Aorta (tissue), 5 donors: ENCODE measurements around the gene RIMS1. TPM values are rescaled to one million over a fixed set of nuclear protein-coding genes. Genes with fewer than 3 reads are reported as not detected.
"Not testable (repeated sequence)": the region's sequence is repeated elsewhere in the genome, so short reads cannot be mapped to it uniquely, and the experiment has no call there.

ENCODE experiments used
- ATAC-seq: fragments of 200-7000 bp; cut with Tn5 transposase; one replicate; pipeline ENCODE4 v1.9.1; 2022; ENCODE audit warnings: moderate library complexity; ENCODE audit not compliant: low FRiP score
- DNase-seq, 2 donors: peaks; one replicate each; pipeline ENCODE4 v3.0.0-alpha.2; 2020
- H3K27ac ChIP-seq, 2 donors: one replicate each; pipeline ENCODE4 v1.5.1; 2013; ENCODE audit warnings: low read length in 2 of 2, mild to moderate bottlenecking in 2 of 2, moderate library complexity in 2 of 2, control low read depth in 1 of 2, inconsistent platforms in 1 of 2, low read depth in 1 of 2
- H3K27me3 ChIP-seq, 2 donors: one replicate each; pipeline ENCODE4 v1.6.1; 2013; ENCODE audit warnings: control low read depth in 1 of 2, low read length in 1 of 2, mild to moderate bottlenecking in 1 of 2, moderate library complexity in 1 of 2; ENCODE audit not compliant: insufficient read depth in 2 of 2, control insufficient read depth in 1 of 2
- H3K36me3 ChIP-seq, 2 donors: one replicate each; pipeline ENCODE4 v1.6.1; 2013; ENCODE audit warnings: control low read depth in 1 of 2, low read length in 1 of 2, mild to moderate bottlenecking in 1 of 2; ENCODE audit not compliant: insufficient read depth in 2 of 2, control insufficient read depth in 1 of 2
- H3K4me1 ChIP-seq, 2 donors: one replicate each; pipeline ENCODE4 v1.6.1; 2013; ENCODE audit warnings: low read length in 2 of 2, control low read depth in 1 of 2, mild to moderate bottlenecking in 1 of 2, moderate library complexity in 1 of 2; ENCODE audit not compliant: insufficient read depth in 2 of 2, control insufficient read depth in 1 of 2
- H3K4me3 ChIP-seq, 2 donors: one replicate each; pipeline ENCODE4 v1.5.1; 2013; ENCODE audit warnings: low read length in 2 of 2, control low read depth in 1 of 2, mild to moderate bottlenecking in 1 of 2
- H3K9me3 ChIP-seq: one replicate; pipeline ENCODE4 v1.6.1; 2013; ENCODE audit warnings: mild to moderate bottlenecking, low read length; ENCODE audit not compliant: control insufficient read depth
- WGBS, 2 donors: extraction: QIAGEN DNeasy Blood & Tissue Kit; methylation state at CpG; one replicate each; pipeline ENCODE4 v1.1.7; 2013; 5-methylcytosine and 5-hydroxymethylcytosine counted together
- intact Hi-C, 2 donors: fragments of 100-400 bp; cut with DNase I; formaldehyde crosslinking; loops; one replicate each; pipeline versions ENCODE4 v1.14.2 to v1.15.0; 2022
- polyA plus RNA-seq, 2 donors: library from polyadenylated mRNA; stranded (reverse); fragments of 200-250 nt; gene quantifications; one replicate each; pipeline ENCODE4 v1.2.3, GENCODE V29; 2013
- total RNA-seq, 2 donors: library from RNA; stranded (reverse); fragmentation: NEBNext Ultra II Directional; extraction: Animal tissue kit (Norgen Biotek cat#: 25700); gene quantifications; one replicate each; pipeline ENCODE4 v1.2.1, GENCODE V29; 2021
- donor health status: healthy with polysubstance abuse.
- donor health status: Bipolar disorder and iron deficiency.
- donor health status: DM: no; HTN: no; CAD: no.
- donor health status: DM: no; HTN: no; CAD: no.
- donor health status: DM: yes; HTN: yes; CAD: no.

RIMS1 gene
- total and polyA plus RNA-seq, 4 donors, result under 0.01 to 5.7 (median 4.8) TPM; not detected in 1

DNA sequence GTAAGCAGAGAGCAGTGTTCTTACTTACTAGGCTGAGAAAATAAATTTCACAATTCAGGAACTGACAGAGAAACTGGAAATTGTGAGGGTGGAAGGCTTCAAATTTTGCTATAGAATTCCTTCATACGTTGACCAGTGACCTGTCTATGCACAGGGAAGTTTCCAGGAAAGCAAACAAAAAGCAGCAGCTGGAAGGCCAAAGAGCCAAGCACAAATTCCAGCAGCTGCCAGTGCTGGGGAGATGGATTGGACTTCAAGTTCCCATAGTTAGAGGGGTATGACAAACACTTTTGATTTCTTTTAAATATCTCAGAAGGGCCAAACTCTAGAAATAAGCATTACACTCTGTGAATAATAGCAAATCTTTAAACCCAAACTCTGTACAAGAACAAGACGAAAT lies 436.4 kb downstream of the RIMS1 start:
- intact Hi-C loops, result no loop called here
- Histone ChIP-seq H3K4me1 (no peaks in the 10 kb centered on the region), H3K27me3 (no peaks in the 10 kb centered on the region), H3K36me3 (no peaks in the 10 kb centered on the region), H3K4me3 (no peak overlapping the region), H3K27ac (no peak overlapping the region), H3K9me3 (no peaks in the 10 kb centered on the region)
- 23 to 27% methylated on average over 2 of the region's 2 CpGs for WGBS, 2 donors
- no peak for DNase-seq
- ATAC-seq, result no peak

DNA sequence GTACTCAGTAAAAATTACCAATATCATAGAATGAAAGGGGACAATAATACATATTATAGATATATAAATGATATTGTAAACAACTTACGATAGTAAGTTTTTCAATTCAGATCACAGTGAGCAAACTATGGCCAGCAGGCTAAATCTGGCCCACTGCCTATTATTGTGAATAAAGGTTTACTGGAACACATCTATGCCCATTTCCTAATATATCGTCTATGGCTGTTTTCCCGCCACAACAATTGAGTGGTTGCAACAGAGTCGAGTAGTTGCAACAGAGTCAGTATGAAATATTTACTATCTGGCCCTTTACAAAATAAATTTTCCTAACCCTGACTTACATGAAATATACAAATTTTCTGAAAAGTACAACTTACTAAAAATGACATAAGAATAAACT lies 438.2 kb downstream of the RIMS1 start:
- no peak overlapping the region for H3K27ac ChIP-seq
- no peaks in the 10 kb centered on the region for H3K27me3 ChIP-seq
- intact Hi-C loops, result no loop called here
- H3K4me3 ChIP-seq, result no peak overlapping the region
- DNase-seq, result no peak
- WGBS, 2 donors, result 71 to 85% methylated on average over 4 of the region's 4 CpGs
- no peaks in the 10 kb centered on the region for H3K36me3 ChIP-seq
- no peaks in the 10 kb centered on the region for H3K4me1 ChIP-seq
- no peak for ATAC-seq
- H3K9me3 ChIP-seq, result no peaks in the 10 kb centered on the region

DNA sequence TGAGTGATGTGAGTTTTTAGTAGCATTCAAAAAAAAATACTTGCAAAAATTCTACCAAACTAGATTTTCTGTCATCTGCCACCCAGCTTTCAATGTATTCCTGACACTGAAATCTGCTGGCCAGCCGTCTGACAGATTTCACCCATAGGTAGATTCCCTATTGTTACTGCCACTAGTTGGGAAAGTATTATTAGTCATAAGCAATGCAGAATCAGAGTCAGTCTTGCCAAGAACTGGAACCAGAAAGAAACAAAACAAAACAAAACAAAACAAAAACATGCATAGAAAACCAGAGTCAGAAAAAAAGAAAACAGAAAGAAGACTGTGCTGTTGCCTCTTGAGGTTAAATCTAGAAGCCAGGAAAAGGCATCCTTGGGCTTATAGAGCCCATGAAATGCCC lies 442.4 kb downstream of the RIMS1 start:
- Histone ChIP-seq H3K27ac (no peak overlapping the region), H3K4me1 (no peaks in the 10 kb centered on the region), H3K9me3 (no peaks in the 10 kb centered on the region), H3K36me3 (no peaks in the 10 kb centered on the region), H3K4me3 (no peak overlapping the region), H3K27me3 (no peaks in the 10 kb centered on the region)
- DNase-seq (no peak), ATAC-seq (no peak)
- WGBS, 2 donors, result 39 to 68% methylated on average over 1 of the region's 1 CpG
- intact Hi-C loops, result no loop called here

DNA sequence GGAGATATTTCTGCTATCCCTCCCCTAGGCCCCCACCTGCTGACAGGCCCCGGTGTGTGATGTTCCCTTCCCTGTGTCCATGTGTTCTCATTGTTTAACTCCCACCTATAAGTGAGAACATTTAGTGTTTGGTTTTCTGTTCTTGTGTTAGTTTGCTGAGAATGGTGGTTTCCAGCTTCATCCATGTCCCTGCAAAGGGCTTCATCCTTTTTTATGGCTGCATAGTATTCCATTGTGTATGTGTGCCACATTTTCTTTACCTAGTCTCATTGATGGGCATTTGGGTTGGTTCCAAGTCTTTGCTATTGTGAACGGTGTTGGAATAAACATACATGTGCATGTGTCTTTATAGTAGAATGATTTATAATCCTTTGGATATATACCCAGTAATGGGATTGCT lies 448.9 kb downstream of the RIMS1 start:
- intact Hi-C loops, ATAC-seq: not testable (repeated sequence)

DNA sequence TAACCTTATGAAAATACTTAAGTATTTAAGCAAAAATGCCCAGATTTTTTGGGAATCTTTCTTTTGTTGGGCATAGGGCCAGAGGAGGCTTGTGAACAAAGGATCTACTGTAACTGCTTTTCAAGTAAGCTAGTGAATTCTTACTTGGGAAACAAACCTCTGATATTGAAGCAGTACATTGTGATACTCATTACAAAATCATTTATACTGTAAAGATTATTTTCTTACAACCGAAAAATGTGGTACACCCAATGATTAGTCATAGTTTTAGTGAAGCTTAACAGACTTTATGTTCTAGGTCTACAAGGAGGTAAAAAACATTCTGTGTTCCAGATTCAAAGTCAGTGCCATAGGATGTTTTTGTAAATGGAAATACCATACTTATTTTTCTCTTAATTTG lies 462.6 kb downstream of the RIMS1 start:
- 48 to 58% methylated on average over 1 of the region's 1 CpG for WGBS, 2 donors
- intact Hi-C loops, result no loop called here
- no peak for DNase-seq
- Histone ChIP-seq H3K36me3 (no peaks in the 10 kb centered on the region), H3K4me1 (no peaks in the 10 kb centered on the region), H3K4me3 (no peak overlapping the region), H3K27me3 (no peaks in the 10 kb centered on the region), H3K9me3 (no peaks in the 10 kb centered on the region), H3K27ac (no peak overlapping the region)
- no peak for ATAC-seq

More for the DNA sequence above, 448.9 kb downstream of the RIMS1 start:
- not testable (repeated sequence) for H3K4me1 ChIP-seq, H3K27me3 ChIP-seq, DNase-seq, H3K9me3 ChIP-seq, H3K4me3 ChIP-seq, H3K27ac ChIP-seq, H3K36me3 ChIP-seq
- 81 to 88% methylated on average over 2 of the region's 2 CpGs for WGBS, 2 donors

DNA sequence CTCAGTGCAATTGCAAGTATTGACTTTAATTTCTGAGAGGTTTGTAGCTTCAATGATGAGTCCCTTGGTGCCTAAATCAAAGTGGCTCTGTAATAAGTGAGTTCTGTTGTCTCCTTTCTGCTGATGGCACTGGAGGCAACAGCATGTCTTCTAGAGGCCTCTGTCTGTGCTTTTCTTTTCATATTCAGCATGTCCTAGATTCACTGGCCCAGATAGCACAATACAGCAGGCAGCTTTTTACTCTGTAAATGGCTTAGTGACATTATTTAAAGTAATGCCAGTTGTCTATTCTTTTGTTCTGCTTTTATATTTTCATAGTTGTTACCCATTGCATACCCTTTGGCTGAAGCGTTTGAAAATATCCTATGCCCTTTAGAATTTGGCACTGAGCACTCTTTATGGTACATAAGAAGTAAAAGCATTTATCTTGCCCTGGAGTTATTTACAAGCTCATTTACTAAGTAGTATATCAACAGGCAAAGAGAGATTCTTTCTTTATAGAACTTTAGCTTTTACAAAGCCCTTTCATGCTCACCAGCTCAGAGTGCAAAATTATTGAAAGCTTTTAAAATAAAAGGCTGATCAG lies 464.0 kb downstream of the RIMS1 start:
- DNase-seq, result no peak
- intact Hi-C loops, result no loop called here
- Histone ChIP-seq H3K36me3 (no peaks in the 10 kb centered on the region), H3K27me3 (no peaks in the 10 kb centered on the region), H3K27ac (no peak overlapping the region), H3K4me3 (no peak overlapping the region), H3K4me1 (no peaks in the 10 kb centered on the region), H3K9me3 (no peaks in the 10 kb centered on the region)
- WGBS, 2 donors, result 35 to 39% methylated on average over 1 of the region's 1 CpG
- ATAC-seq, result no peak

DNA sequence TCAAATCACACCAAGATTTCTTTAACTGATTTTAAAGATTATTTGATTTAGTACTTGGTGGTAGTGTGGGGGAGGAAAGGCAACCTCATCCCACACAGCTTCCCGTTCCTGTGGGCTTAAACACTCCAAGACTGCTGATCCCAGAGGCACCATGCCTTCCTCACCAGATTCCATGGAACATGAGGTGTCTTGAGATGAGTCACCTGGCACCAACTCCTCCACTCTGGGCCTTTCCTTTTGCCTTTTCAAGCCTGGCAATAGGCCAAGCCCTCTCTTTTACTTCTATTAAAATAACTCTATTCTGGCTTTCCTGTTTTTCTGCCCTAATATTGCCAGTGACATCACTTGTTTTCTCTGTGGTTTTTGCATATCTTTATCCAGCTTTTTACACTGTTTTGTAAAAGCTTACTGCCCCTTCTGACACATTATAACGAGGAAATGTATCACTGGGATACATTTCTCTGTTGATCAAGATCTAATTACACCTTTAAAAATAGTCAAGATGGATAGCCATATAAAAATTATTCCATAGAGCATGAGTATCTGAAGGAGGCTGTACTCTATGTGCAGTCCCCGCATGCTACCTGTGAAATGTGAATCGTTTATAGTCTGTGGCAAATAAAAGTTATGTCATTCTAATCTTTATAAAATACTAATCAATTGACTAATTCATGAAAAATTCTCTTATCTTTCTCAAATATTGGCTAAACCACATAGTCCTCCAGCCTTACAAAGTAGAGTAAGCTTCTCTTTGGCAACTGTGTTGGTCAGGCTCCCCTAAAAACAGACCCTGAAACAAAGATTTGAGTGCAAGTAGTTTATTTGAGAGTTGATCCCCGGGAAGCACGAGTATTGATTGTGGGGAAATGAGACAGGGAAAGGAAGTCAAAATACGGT lies 477.7 kb downstream of the RIMS1 start:
- Histone ChIP-seq H3K27me3 (no peaks in the 10 kb centered on the region), H3K4me1 (no peaks in the 10 kb centered on the region), H3K4me3 (no peak overlapping the region), H3K36me3 (no peaks in the 10 kb centered on the region), H3K27ac (no peak overlapping the region), H3K9me3 (no peaks in the 10 kb centered on the region)
- WGBS, 2 donors, result 64 to 68% methylated on average over 7 of the region's 7 CpGs
- peak in 1 of 2 donors; percentile 56 for DNase-seq
- intact Hi-C loops, result no loop called here
- no peak for ATAC-seq

DNA sequence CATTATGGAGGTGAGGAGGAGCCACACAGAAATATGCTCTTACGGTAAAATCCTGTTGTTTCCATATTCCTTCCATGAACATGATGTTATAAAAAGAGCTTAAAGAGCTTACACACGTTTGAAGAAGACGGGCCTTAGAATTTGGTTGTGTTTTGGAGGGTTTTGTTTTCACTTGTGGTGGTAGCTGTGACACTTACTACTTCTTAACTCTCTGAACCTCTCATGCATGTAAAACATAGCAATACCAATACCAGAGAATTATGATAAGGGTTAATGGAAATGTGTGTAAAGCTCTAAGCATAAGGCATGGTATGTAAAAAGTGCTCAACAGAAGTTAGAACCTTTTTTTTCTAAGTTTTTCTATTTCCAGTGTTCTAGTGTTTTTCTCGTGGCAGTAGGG lies 479.4 kb downstream of the RIMS1 start:
- no peak overlapping the region for H3K4me3 ChIP-seq
- H3K27me3 ChIP-seq, result no peaks in the 10 kb centered on the region
- H3K4me1 ChIP-seq, result no peaks in the 10 kb centered on the region
- DNase-seq (no peak), ATAC-seq (no peak)
- 47 to 57% methylated on average over 4 of the region's 4 CpGs for WGBS, 2 donors
- H3K9me3 ChIP-seq, result no peaks in the 10 kb centered on the region
- no peaks in the 10 kb centered on the region for H3K36me3 ChIP-seq
- H3K27ac ChIP-seq, result no peak overlapping the region
- intact Hi-C loops, result no loop called here

DNA sequence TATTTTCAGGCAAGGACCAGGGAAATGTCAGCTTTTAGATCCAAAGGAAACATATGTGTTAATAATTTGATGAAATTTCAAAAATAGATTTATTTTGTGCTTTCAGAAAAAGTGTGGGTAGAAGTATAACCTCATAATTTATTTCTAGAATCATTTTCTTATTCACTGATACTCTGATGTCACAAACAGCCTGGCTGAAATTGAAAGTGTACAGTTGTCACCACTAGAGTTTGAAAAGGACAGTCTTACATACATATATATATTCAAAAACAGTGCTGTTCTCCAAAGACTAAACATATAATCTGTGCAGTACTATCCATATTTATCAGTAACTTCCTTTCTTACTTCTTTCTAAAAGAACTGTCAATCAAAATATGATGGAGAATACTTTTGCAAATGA lies 481.1 kb downstream of the RIMS1 start:
- H3K27me3 ChIP-seq, result no peaks in the 10 kb centered on the region
- intact Hi-C loops, result no loop called here

More for the DNA sequence above, 481.1 kb downstream of the RIMS1 start:
- H3K27ac ChIP-seq, result no peak overlapping the region
- no peaks in the 10 kb centered on the region for H3K9me3 ChIP-seq
- no peaks in the 10 kb centered on the region for H3K36me3 ChIP-seq
- H3K4me3 ChIP-seq, result no peak overlapping the region
- no peak for DNase-seq
- no peak for ATAC-seq
- H3K4me1 ChIP-seq, result no peaks in the 10 kb centered on the region
